ENCODE data around the gene POP5.

POP5 gene

GRCh38 chr12:120588948-120589930 lies 8.0 kb upstream of the POP5 start:
- DNase-seq: no peak

- no peak for DNase-seq
Observed at GRCh38 chr12:120588371-120588770, 7.2 kb upstream of the POP5 start.

- no peak for DNase-seq
Observed at GRCh38 chr12:120586860-120587259, 5.7 kb upstream of the POP5 start.

GRCh38 chr12:120586206-120586605 lies 5.0 kb upstream of the POP5 start:
- DNase-seq: no peak

- peak in 3 of 4 experiments; percentile 48 to 69 (median 55) for DNase-seq
Observed at GRCh38 chr12:120584343-120585149, 3.3 kb upstream of the POP5 start.

- DNase-seq: peak; percentile 72 to 88 (median 84)
Observed at GRCh38 chr12:120583478-120584030, 2.4 kb upstream of the POP5 start.

- no peak for DNase-seq
Observed at GRCh38 chr12:120581998-120582397, 796 bp upstream of the POP5 start.

- no peak for DNase-seq
Observed at GRCh38 chr12:120579179-120579578, 2.0 kb downstream of the POP5 start.

- no peak for DNase-seq
Observed at GRCh38 chr12:120574106-120574505, 7.1 kb downstream of the POP5 start.

GRCh38 chr12:120573560-120573959 lies 7.6 kb downstream of the POP5 start:
- DNase-seq: peak in 1 of 4 experiments; percentile 24

GRCh38 chr12:120571299-120571698 lies 9.9 kb downstream of the POP5 start:
- DNase-seq: no peak

GRCh38 chr12:120563495-120563894 lies 17.7 kb downstream of the POP5 start:
- DNase-seq: no peak

GRCh38 chr12:120562906-120563305 lies 18.3 kb downstream of the POP5 start:
- no peak for DNase-seq

- no peak for DNase-seq
Observed at GRCh38 chr12:120557589-120557988, 23.6 kb downstream of the POP5 start.

GRCh38 chr12:120554678-120555077 lies 26.5 kb downstream of the POP5 start:
- no peak for DNase-seq

- no peak for DNase-seq
Observed at GRCh38 chr12:120546050-120546386, 35.2 kb downstream of the POP5 start.

- DNase-seq: no peak
Observed at GRCh38 chr12:120544691-120545090, 36.5 kb downstream of the POP5 start.

- DNase-seq: no peak
Observed at GRCh38 chr12:120542166-120542565, 39.0 kb downstream of the POP5 start.

- DNase-seq: peak in 2 of 4 experiments; percentile 32 to 39
Observed at GRCh38 chr12:120540445-120540844, 40.8 kb downstream of the POP5 start.

- no peak for DNase-seq
Observed at GRCh38 chr12:120539303-120539702, 41.9 kb downstream of the POP5 start.

- DNase-seq: peak in 1 of 4 experiments; percentile 46
Observed at GRCh38 chr12:120538281-120539156, 42.7 kb downstream of the POP5 start.

- no peak for DNase-seq
Observed at GRCh38 chr12:120537856-120538220, 43.4 kb downstream of the POP5 start.

All from suppressor macrophage (primary cell).